ENCODE data around the gene HACD2. TPM values are rescaled to one million over a fixed set of nuclear protein-coding genes. Genes with fewer than 3 reads are reported as not detected.

Gene HACD2
- total and polyA plus RNA-seq, 10 of the 15 experiments (the other 5 are each of a cell fraction or from before 2014, with no cell fraction given): 9.1 to 30.0 (median 18.8) TPM

DNA sequence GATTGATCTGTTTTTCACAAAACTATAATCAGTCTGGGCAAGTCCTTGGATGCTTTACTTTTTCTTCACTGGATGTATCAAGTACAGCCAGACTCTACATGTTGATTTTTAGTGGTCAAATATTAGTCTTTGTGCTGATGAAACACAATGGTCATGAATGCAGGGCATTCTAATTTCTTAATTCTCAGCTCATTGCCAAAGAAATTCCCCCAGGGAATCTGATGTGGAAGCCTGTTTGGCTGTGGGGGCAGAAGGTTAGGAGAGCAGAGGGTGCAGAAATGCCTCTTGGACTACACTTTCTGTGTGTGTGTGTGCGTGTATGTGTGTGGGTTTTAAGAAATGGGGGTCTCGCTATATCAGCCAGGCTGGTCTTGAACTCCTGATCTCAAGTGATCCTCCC, 48.7 kb upstream of the HACD2 start:
- peaks cover 0 to 1% of the 10 kb centered on the region in 2 experiments; a peak in 1 of 4 replicates for H3K27me3 ChIP-seq (replicated peaks in 1 of 2; ENCODE audit: control insufficient read depth in 2 of 2, insufficient read depth in 2 of 2, low read length in 1 of 2)
- H3K4me1 ChIP-seq (ENCODE audit: control insufficient read depth, insufficient read depth, low read length): no peaks in the 10 kb centered on the region
- in situ Hi-C loops (cut with MboI): no loop called here
- SMC1A ChIA-PET (ENCODE audit: uncharacterized antibody, unreplicated experiment): interaction anchor here (1.3 kb wide), 1 partner anchor 9 kb away, joined by 4 read pairs; no protein-coding TSS in a partner anchor
- no peaks in the 10 kb centered on the region for H3K79me2 ChIP-seq (ENCODE audit: control insufficient read depth, insufficient read depth, low read length)
- CTCF ChIA-PET: interaction anchor here (1.8 kb wide), 1 partner anchor 9 kb away, joined by 9 read pairs; no protein-coding TSS in a partner anchor
- H3K9me3 ChIP-seq (replicated peaks; ENCODE audit: control insufficient read depth, insufficient read depth, low read length): no peaks in the 10 kb centered on the region
- no peak overlapping the region for H3K9ac ChIP-seq (ENCODE audit: control insufficient read depth, insufficient read depth, low read length)
- no TSS peak for BruUV-seq (replicated peaks)
- no peak overlapping the region for H3K4me2 ChIP-seq (ENCODE audit: control insufficient read depth, insufficient read depth)
- no peak for TF ChIP-seq TAF1 (IDR thresholded peaks at IDR 0.05; ENCODE audit: borderline replicate concordance, low read depth, low read length)
- H4K20me1 ChIP-seq (ENCODE audit: control insufficient read depth, insufficient read depth): no peaks in the 10 kb centered on the region
- ATAC-seq: no peak
- no peak overlapping the region for H3K27ac ChIP-seq (ENCODE audit: control insufficient read depth, insufficient read depth)
- WGBS (ENCODE audit: insufficient coverage, insufficient replicate concordance, low lambda C conversion rate, missing lambda C conversion rate): 92% methylated on average over 2 of the region's 2 CpGs
- POLR2A ChIA-PET: no interaction called here
- no peak overlapping the region for H2AFZ ChIP-seq (ENCODE audit: control insufficient read depth, low read depth, low read length)
- DNase-seq (ENCODE audit: low read depth, low spot score): no peak
- intact Hi-C loops (cut with micrococcal nuclease; ENCODE audit: unreplicated experiment): no loop called here
- no peak for FAIRE-seq
- H3K4me3 ChIP-seq: no peak overlapping the region
- H3K36me3 ChIP-seq (ENCODE audit: control insufficient read depth in 2 of 2, insufficient read depth in 2 of 2, low read length in 1 of 2): no peaks in the 10 kb centered on the region
- RAD21 ChIA-PET (ENCODE audit: unreplicated experiment): no interaction called here

DNA sequence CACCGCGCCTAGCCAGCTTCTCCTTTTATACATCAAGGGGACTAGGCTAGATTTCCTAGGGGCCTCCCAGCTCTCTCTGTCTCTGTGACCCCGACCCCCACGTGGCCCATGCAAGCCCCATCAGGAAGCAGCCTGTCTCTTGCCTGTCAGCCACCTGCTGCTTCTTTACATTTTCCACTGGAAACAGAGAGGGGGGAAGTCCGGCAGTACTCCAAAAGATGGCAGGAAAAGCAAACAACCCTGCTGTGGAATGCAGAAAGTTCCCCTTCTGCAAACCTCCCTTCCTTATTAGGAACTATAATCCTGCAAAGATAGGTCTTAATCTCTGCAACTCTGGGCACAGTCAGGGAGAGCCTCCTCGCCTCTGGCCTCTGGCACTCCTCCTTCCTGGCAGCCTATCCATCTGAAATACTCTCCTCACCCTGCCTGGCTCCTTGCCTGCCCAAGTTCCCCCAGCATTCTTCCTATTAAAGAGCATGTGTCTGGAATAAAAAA, 47.4 kb upstream of the HACD2 start:
- DNase-seq (ENCODE audit: low read depth, low spot score) (no peak), ATAC-seq (no peak), FAIRE-seq (no peak)
- Histone ChIP-seq H4K20me1 (ENCODE audit: control insufficient read depth, insufficient read depth) (no peaks in the 10 kb centered on the region), H3K4me3 (no peak overlapping the region), H3K36me3 (ENCODE audit: control insufficient read depth in 2 of 2, insufficient read depth in 2 of 2, low read length in 1 of 2) (no peaks in the 10 kb centered on the region), H3K27me3 (replicated peaks in 1 of 2; ENCODE audit: control insufficient read depth in 2 of 2, insufficient read depth in 2 of 2, low read length in 1 of 2) (peaks cover 0 to 1% of the 10 kb centered on the region in 2 experiments; a peak in 1 of 4 replicates), H3K4me2 (ENCODE audit: control insufficient read depth, insufficient read depth) (no peak overlapping the region), H2AFZ (ENCODE audit: control insufficient read depth, low read depth, low read length) (no peak overlapping the region), H3K79me2 (ENCODE audit: control insufficient read depth, insufficient read depth, low read length) (no peaks in the 10 kb centered on the region), H3K9me3 (replicated peaks; ENCODE audit: control insufficient read depth, insufficient read depth, low read length) (no peaks in the 10 kb centered on the region), H3K9ac (ENCODE audit: control insufficient read depth, insufficient read depth, low read length) (no peak overlapping the region), H3K4me1 (ENCODE audit: control insufficient read depth, insufficient read depth, low read length) (no peaks in the 10 kb centered on the region), H3K27ac (ENCODE audit: control insufficient read depth, insufficient read depth) (no peak overlapping the region)
- ChIA-PET SMC1A (ENCODE audit: uncharacterized antibody, unreplicated experiment) (interaction anchor here (1.3 kb wide), 1 partner anchor 8 kb away, joined by 4 read pairs; no protein-coding TSS in a partner anchor), CTCF (interaction anchor here (1.2 to 2.3 kb wide), 2 partner anchors 10 to 70 kb away, joined by 4 to 7 read pairs; no protein-coding TSS in a partner anchor), POLR2A (no interaction called here), RAD21 (ENCODE audit: unreplicated experiment) (no interaction called here)
- TF ChIP-seq, protein P1, sequence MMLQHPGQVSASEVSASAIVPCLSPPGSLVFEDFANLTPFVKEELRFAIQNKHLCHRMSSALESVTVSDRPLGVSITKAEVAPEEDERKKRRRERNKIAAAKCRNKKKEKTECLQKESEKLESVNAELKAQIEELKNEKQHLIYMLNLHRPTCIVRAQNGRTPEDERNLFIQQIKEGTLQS (IDR thresholded peaks at IDR 0.05; ENCODE audit: borderline replicate concordance, extremely low read depth, low read depth, low read length): no peak
- TF ChIP-seq YY1 (IDR thresholded peaks at IDR 0.05; ENCODE audit: low read depth, low read length) (no peak), ETV6 (conservative IDR thresholded peaks at IDR 0.05 in 1 of 2, IDR thresholded peaks at IDR 0.05 in 1 of 2; ENCODE audit: borderline replicate concordance in 1 of 2, low read depth in 1 of 2) (no peak), YBX1 (IDR thresholded peaks at IDR 0.05) (no peak), MYC (IDR thresholded peaks at IDR 0.05; ENCODE audit: insufficient read depth, insufficient read length, insufficient replicate concordance, low read length, severe bottlenecking) (no peak), FOS (IDR thresholded peaks at IDR 0.05; ENCODE audit: borderline replicate concordance, extremely low read depth, insufficient read length) (no peak), SP1 (IDR thresholded peaks at IDR 0.05; ENCODE audit: low read depth, low read length) (no peak), MEF2B (IDR thresholded peaks at IDR 0.05; ENCODE audit: partially characterized antibody, poor library complexity, severe bottlenecking) (no peak), RAD51 (IDR thresholded peaks at IDR 0.05) (no peak), FOXM1 (IDR thresholded peaks at IDR 0.05; ENCODE audit: low read depth, low read length) (no peak)
- TF ChIP-seq, protein P2, sequence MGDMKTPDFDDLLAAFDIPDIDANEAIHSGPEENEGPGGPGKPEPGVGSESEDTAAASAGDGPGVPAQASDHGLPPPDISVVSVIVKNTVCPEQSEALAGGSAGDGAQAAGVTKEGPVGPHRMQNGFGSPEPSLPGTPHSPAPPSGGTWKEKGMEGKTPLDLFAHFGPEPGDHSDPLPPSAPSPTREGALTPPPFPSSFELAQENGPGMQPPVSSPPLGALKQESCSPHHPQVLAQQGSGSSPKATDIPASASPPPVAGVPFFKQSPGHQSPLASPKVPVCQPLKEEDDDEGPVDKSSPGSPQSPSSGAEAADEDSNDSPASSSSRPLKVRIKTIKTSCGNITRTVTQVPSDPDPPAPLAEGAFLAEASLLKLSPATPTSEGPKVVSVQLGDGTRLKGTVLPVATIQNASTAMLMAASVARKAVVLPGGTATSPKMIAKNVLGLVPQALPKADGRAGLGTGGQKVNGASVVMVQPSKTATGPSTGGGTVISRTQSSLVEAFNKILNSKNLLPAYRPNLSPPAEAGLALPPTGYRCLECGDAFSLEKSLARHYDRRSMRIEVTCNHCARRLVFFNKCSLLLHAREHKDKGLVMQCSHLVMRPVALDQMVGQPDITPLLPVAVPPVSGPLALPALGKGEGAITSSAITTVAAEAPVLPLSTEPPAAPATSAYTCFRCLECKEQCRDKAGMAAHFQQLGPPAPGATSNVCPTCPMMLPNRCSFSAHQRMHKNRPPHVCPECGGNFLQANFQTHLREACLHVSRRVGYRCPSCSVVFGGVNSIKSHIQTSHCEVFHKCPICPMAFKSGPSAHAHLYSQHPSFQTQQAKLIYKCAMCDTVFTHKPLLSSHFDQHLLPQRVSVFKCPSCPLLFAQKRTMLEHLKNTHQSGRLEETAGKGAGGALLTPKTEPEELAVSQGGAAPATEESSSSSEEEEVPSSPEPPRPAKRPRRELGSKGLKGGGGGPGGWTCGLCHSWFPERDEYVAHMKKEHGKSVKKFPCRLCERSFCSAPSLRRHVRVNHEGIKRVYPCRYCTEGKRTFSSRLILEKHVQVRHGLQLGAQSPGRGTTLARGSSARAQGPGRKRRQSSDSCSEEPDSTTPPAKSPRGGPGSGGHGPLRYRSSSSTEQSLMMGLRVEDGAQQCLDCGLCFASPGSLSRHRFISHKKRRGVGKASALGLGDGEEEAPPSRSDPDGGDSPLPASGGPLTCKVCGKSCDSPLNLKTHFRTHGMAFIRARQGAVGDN (IDR thresholded peaks at IDR 0.05): no peak
- intact Hi-C loops (cut with micrococcal nuclease; ENCODE audit: unreplicated experiment): no loop called here
- in situ Hi-C loops (cut with MboI): no loop called here
- WGBS (ENCODE audit: insufficient coverage, insufficient replicate concordance, low lambda C conversion rate, missing lambda C conversion rate): 67% methylated on average over 6 of the region's 6 CpGs
- BruUV-seq (replicated peaks): no TSS peak
